Stimulated activated naive B cell treated with anti-CD40 and anti-IgM and Interleukin-4, amounts not matched to agents 10 μg/mL and 1 μg/mL and 100 μg/mL, for 72 hours (primary cell): ENCODE measurements around the gene ZNG1A.
"Not testable (repeated sequence)": the region's sequence is repeated elsewhere in the genome, so short reads cannot be mapped to it uniquely, and the experiment has no call there.

Experiments used
- ATAC-seq, 2 donors: fragments of 150-1000 bp; cut with Tn5 transposase; replicated peaks; 2 replicates each; pipeline ENCODE4 v1.10.0; 2021; ENCODE audit warnings: moderate library complexity in 1 of 2
- DNase-seq: peaks from one replicate; pipeline ENCODE4 v3.0.0; 2021
- H3K27ac Mint-ChIP-seq: one replicate; pipeline ENCODE4 v1.8.0; 2022; ENCODE audit warnings: mild to moderate bottlenecking, mixed read lengths
- H3K27me3 Mint-ChIP-seq, 2 donors: one replicate each; pipeline ENCODE4 v1.8.0; 2022; ENCODE audit warnings: mixed read lengths in 2 of 2
- H3K36me3 Mint-ChIP-seq, 2 donors: one replicate each; pipeline ENCODE4 v1.8.0; 2022; ENCODE audit warnings: mixed read lengths in 2 of 2, mild to moderate bottlenecking in 1 of 2
- H3K4me1 Mint-ChIP-seq, 2 donors: one replicate each; pipeline ENCODE4 v1.8.0; 2022; ENCODE audit warnings: mixed read lengths in 2 of 2, mild to moderate bottlenecking in 1 of 2
- H3K4me3 Mint-ChIP-seq, 2 donors: one replicate each; pipeline ENCODE4 v1.8.0; 2022; ENCODE audit warnings: mild to moderate bottlenecking in 2 of 2, mixed read lengths in 2 of 2, moderate library complexity in 1 of 2
- H3K9me3 Mint-ChIP-seq, 2 donors: one replicate each; pipeline ENCODE4 v1.8.0; 2022; ENCODE audit warnings: mixed read lengths in 2 of 2, mild to moderate bottlenecking in 1 of 2

ZNG1A gene

DNA sequence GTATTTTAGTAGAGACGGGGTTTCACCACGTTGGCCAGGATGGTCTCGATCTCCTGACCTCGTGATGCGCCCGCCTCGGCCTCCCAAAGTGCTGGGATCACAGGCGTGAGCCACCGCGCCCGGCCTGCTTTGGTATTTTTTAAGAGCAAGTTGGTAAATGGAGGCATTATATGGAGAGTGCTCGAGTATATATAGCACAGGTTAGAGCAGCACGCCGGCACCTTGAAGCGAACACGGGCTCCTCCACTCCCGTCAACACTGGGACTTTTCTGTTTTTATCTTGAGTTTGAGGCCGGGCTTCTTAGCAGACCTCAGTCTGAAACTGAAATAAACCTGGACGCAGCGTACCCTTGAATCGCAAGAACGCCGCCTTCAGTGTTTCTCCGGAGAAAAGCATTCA, 35.0 kb upstream of the ZNG1A start:
- not testable (repeated sequence) for DNase-seq, H3K27ac Mint-ChIP-seq, ATAC-seq, H3K27me3 Mint-ChIP-seq, H3K36me3 Mint-ChIP-seq, H3K9me3 Mint-ChIP-seq
- Mint-ChIP-seq H3K4me1 (peaks cover 14 to 20% of the 10 kb centered on the region in 2 donors), H3K4me3 (peak overlapping the region; percentile 87 to 89)

DNA sequence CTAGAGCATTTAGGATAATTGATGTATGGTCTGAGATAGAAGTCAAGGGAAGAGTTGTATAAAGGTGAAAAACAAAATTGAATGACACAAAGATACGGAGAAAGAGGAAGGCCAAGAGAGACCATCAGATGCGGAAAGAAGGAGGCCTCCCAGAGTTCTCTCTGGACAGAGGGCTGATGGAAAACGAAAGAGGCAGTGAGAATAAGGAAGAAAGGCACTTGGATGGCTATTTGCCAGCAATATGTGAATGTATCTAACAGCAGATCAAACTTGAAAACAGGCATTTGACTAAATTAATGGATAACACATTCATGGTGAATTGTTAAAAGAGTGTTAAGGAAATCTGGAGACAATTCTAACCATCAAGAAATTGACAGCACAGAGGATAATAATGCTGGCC, 33.4 kb upstream of the ZNG1A start:
- Mint-ChIP-seq H3K9me3 (no peaks in the 10 kb centered on the region), H3K27me3 (no peaks in the 10 kb centered on the region), H3K4me3 (no peak overlapping the region), H3K36me3 (peaks cover 0 to 3% of the 10 kb centered on the region in 2 donors), H3K27ac (no peak overlapping the region), H3K4me1 (peaks cover 12 to 16% of the 10 kb centered on the region in 2 donors)
- ATAC-seq (no peak), DNase-seq (no peak)

DNA sequence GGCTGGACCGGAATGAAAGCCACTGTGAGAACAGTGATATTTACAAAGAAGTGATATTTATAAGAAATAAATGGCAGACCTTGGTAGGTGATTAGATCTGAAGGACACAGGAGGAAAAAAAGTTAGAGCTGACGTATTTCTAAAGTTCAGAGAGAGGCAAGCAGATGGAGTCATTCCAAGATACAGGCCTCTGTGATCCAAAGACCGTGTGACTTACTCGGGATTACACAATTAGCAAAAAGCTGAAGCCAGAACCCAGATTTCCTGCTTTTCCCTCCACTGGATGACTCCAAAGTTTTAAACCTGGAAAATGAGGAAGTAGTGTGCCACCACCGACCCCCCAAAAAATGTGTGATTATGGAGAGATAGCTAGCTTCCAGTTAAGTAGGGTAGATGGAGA, 32.7 kb upstream of the ZNG1A start:
- H3K4me1 Mint-ChIP-seq: peaks cover 7 to 8% of the 10 kb centered on the region in 2 donors
- no peak overlapping the region for H3K4me3 Mint-ChIP-seq
- no peaks in the 10 kb centered on the region for H3K36me3 Mint-ChIP-seq
- no peaks in the 10 kb centered on the region for H3K27me3 Mint-ChIP-seq
- no peak for DNase-seq
- no peak for ATAC-seq
- no peak overlapping the region for H3K27ac Mint-ChIP-seq
- no peaks in the 10 kb centered on the region for H3K9me3 Mint-ChIP-seq

DNA sequence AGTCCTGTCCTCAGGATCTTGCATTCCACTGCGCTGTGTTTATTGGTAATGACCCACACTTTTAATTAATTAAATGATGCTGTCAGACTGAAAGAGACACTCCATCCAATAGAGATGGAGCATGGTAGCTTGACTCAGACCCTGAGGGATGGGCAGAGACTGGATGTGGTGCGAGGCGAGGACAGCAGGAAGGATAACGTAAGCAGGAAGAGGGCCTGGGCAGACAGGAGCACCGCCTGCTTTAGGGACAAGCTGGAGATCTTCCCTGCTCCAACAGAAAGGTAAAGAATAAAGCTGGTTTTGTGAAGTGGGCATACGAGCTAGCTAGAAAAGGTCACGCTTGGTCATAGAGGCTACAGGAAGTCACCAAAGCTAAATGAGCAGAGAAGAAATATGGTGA, 32.2 kb upstream of the ZNG1A start:
- H3K4me3 Mint-ChIP-seq: no peak overlapping the region

DNA sequence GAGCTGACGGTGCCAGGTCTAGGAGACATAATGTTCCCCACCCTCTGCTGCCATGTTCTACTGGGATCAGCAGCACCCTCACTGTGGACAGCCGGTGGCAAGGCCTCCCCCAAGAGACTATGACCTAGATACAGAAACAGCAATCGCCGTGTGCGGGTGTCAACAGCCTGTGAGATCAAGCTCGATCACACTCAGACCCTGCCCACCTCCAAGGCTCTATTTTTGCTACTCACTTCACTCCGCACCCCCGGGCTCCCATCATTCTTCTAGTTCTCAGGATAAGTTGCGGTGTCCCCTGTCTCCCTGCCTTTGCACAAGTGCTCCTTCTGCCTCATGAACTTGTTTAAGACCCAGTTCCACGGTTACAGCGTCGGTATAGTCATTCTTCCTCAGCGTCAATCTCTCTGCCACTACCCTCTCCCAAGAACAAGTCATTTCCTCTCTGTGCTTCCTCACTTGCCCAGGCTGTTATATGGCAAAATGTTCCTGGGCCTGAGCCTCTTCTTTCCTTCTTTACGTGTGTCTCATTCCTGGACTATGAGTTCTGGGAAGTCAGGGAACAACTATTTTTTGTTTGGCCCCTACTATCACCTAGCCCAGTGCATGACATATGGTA, 30.4 kb upstream of the ZNG1A start:
- H3K4me3 Mint-ChIP-seq: no peak overlapping the region
- peaks cover 0 to 4% of the 10 kb centered on the region in 2 donors for H3K4me1 Mint-ChIP-seq
- ATAC-seq (no peak), DNase-seq (no peak)
- no peaks in the 10 kb centered on the region for H3K9me3 Mint-ChIP-seq
- no peak overlapping the region for H3K27ac Mint-ChIP-seq
- no peaks in the 10 kb centered on the region for H3K27me3 Mint-ChIP-seq
- H3K36me3 Mint-ChIP-seq: no peaks in the 10 kb centered on the region

More for the DNA sequence above, 32.2 kb upstream of the ZNG1A start:
- DNase-seq (no peak), ATAC-seq (no peak)
- Mint-ChIP-seq H3K27ac (no peak overlapping the region), H3K4me1 (peaks cover 3 to 5% of the 10 kb centered on the region in 2 donors), H3K27me3 (no peaks in the 10 kb centered on the region), H3K36me3 (no peaks in the 10 kb centered on the region), H3K9me3 (no peaks in the 10 kb centered on the region)

DNA sequence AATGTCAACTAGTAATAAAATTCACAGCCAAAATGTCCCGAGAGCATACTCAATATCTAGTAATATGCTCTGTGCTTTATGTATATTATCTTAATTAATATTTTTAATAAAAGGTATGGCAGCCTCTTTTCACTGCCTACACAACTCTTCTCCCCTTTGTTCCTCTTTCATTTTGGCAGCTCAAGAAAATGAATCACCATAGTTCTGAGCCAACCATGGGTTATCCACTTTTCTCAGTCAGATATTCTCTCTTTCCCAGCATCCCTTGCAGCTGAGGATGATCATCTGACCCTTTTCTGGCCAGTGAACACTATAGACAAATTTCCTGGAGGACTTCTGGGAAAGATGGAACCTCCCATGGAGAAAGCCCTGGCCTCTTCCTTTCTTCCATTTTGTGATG, 27.6 kb upstream of the ZNG1A start:
- Mint-ChIP-seq H3K27ac (no peak overlapping the region), H3K4me1 (peaks cover 0 to 4% of the 10 kb centered on the region in 2 donors), H3K36me3 (no peaks in the 10 kb centered on the region), H3K9me3 (no peaks in the 10 kb centered on the region), H3K27me3 (no peaks in the 10 kb centered on the region), H3K4me3 (no peak overlapping the region)
- DNase-seq: no peak
- no peak for ATAC-seq

DNA sequence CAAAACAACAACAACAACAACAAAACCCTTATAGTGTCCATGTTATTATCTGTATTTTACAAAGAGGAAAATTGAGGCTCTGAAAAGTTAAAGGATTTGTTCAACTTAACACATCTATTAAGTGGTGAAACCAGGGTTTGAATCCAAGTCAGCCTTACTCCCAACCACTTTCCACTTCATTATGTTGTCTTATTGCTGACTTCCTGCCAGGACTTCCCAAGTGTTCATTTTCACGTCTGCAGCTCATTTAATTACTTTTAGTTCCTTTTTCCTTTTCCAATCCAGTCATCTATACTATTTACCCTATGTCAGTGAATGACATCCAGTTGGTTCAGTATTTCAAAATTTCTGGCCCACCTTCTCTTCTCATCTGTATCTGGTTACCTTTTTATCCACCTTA, 20.7 kb upstream of the ZNG1A start:
- H3K9me3 Mint-ChIP-seq, ATAC-seq, H3K4me3 Mint-ChIP-seq, DNase-seq, H3K4me1 Mint-ChIP-seq, H3K27me3 Mint-ChIP-seq, H3K27ac Mint-ChIP-seq, H3K36me3 Mint-ChIP-seq: not testable (repeated sequence)

DNA sequence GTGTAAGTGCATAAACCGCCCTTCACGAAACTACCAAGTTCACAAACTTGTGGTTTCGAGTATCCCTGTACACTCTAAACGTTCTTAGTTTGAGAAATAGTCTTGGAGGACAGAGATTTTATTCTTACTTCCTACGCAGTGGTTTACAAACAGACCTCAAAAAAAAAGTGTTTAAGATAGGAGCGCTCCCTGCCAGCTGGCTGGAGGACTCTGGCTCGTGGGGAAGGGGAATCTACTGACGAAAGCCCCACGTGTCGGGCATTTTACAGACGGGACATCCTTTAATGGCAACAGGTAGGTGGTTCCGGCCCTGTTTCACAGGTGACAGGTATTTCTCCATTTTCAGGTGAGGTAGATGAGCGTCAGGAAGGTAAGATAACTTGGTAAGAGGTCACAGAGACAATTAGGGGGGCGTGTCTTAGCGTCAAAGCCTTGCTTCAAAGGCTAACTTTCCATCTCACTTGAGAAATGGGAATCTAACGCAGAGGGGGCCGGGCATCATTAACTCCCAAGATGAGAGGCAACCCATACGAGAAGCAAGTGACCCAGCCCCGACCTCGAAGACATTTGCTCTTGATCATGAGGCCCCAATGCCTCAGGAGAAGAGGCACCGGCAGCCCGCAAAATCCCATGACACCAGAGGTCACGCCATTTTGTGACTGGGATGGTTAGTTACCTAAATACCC, 573 bp downstream of the ZNG1A start:
- H3K4me3 Mint-ChIP-seq: peak overlapping the region; percentile 80 to 81

DNA sequence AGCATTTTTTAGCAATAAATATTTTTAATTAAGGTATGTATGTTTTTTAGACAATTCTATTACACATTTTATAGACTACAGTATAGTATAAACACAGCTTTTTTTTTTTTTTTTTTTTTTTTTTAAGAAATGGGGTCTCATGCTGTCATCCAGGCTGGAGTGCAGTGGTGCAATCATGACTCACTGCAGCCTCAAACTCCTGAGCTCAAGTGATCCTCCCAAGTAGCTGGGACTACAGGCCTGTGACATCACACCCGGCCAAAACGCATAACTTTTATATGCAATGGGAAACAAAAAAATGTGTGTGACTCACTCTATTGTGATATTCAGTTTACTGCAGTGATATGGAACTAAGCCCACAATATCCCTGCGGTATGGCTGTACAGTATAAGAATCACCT, 9.1 kb downstream of the ZNG1A start:
- not testable (repeated sequence) for H3K27ac Mint-ChIP-seq, H3K4me3 Mint-ChIP-seq, H3K4me1 Mint-ChIP-seq, ATAC-seq, H3K9me3 Mint-ChIP-seq, H3K27me3 Mint-ChIP-seq, DNase-seq, H3K36me3 Mint-ChIP-seq

More for the DNA sequence above, 573 bp downstream of the ZNG1A start:
- ATAC-seq, H3K36me3 Mint-ChIP-seq, H3K9me3 Mint-ChIP-seq, H3K27me3 Mint-ChIP-seq, H3K4me1 Mint-ChIP-seq, DNase-seq: not testable (repeated sequence)
- peak overlapping the region; percentile 93 for H3K27ac Mint-ChIP-seq

DNA sequence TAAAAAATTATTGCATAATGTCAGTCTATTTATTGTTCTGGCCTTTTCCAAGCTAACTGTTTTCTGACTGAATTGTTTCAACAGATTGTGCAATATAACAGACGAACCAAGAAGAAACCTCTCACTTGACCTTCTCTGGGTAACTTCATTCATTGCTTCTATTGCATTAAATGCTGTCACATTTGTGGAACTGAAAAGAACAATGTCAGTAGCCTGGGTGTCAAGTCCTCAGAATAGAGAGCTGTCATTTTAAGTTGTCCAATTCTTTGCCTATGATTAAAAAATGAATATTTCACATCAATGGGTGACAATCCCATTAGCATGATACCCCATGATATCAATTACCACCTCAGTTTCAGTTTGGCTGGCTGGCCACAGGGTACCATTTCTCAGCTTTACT, 19.0 kb downstream of the ZNG1A start:
- not testable (repeated sequence) for H3K4me3 Mint-ChIP-seq, H3K9me3 Mint-ChIP-seq, ATAC-seq, H3K4me1 Mint-ChIP-seq, H3K36me3 Mint-ChIP-seq, H3K27me3 Mint-ChIP-seq, DNase-seq, H3K27ac Mint-ChIP-seq

DNA sequence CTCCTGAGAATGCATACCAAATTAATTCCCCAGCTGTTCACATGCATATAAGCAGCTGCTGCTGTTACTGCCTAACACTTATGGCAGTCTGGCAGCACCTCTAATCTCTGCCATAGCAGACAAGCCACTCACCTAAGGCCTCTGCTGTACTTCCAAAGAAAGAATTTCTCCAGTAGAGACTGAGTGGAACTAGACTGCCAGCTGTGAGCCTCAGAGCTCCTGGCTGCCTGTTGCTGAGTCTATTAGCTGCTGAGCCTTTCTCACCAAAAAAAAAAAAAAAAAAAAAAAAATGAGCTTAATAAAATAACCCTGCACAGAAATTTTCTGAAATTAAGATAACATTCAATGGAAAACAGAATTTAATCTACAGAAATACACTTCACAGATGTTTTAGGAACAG, 27.7 kb downstream of the ZNG1A start:
- H3K4me1 Mint-ChIP-seq, H3K4me3 Mint-ChIP-seq, DNase-seq, H3K9me3 Mint-ChIP-seq, H3K36me3 Mint-ChIP-seq, H3K27me3 Mint-ChIP-seq, ATAC-seq, H3K27ac Mint-ChIP-seq: not testable (repeated sequence)

DNA sequence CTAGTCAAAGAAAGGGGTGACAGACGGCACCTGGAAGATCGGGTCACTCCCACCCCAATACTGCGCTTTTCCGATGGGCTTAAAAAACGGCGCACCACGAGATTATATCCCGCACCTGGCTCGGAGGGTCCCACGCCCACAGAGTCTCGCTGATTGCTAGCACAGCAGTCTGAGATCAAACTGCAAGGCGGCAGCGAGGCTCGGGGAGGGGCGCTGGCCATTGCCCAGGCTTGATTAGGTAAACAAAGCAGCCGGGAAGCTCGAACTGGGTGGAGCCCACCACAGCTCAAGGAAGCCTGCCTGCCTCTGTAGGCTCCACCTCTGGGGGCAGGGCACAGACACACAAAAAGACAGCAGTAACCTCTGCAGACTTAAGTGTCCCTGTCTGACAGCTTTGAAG, 39.0 kb downstream of the ZNG1A start:
- H3K4me3 Mint-ChIP-seq, H3K27me3 Mint-ChIP-seq, ATAC-seq, H3K27ac Mint-ChIP-seq, DNase-seq, H3K4me1 Mint-ChIP-seq, H3K9me3 Mint-ChIP-seq: not testable (repeated sequence)
- H3K36me3 Mint-ChIP-seq: peaks cover 8 to 17% of the 10 kb centered on the region in 2 donors

DNA sequence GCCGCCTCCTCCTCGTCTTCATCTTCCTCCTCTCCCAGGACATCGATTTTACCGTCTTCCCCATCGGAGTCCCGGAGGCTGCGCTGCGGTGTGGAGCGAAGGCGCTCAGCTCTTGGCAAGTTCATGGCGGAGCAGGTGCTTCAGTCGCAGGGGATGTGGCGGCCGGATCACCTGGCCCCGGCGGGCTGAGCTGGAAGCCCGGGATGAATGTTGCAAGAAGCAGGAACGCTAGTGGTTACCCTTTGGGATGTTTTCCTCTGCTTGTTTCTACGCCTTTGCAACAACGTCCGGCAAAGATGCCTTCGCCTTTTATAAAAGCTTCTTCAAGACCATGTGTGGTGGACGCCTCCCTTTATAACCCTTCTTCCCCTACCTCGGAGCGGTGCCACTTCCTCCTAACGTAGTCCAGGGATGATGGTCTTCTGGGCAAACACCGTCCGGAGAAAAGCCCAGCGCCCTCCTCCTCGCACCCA, 60.8 kb downstream of the ZNG1A start, which contains the start of gene FOXD4:
TSS of gene FOXD4 (minus strand) at position 423 of the 473 bp plus-strand sequence. CDS start at position 125, 298 bp downstream.
- not testable (repeated sequence) for ATAC-seq, DNase-seq, H3K9me3 Mint-ChIP-seq, H3K36me3 Mint-ChIP-seq
- Mint-ChIP-seq H3K27ac (peak within 1 kb of the TSS; percentile 81), H3K4me1 (peaks cover 20 to 33% of the 10 kb centered on the region in 2 donors), H3K4me3 (peak within 1 kb of the TSS; percentile 78 to 81), H3K27me3 (peaks cover 19 to 44% of the 10 kb centered on the region in 2 donors)

DNA sequence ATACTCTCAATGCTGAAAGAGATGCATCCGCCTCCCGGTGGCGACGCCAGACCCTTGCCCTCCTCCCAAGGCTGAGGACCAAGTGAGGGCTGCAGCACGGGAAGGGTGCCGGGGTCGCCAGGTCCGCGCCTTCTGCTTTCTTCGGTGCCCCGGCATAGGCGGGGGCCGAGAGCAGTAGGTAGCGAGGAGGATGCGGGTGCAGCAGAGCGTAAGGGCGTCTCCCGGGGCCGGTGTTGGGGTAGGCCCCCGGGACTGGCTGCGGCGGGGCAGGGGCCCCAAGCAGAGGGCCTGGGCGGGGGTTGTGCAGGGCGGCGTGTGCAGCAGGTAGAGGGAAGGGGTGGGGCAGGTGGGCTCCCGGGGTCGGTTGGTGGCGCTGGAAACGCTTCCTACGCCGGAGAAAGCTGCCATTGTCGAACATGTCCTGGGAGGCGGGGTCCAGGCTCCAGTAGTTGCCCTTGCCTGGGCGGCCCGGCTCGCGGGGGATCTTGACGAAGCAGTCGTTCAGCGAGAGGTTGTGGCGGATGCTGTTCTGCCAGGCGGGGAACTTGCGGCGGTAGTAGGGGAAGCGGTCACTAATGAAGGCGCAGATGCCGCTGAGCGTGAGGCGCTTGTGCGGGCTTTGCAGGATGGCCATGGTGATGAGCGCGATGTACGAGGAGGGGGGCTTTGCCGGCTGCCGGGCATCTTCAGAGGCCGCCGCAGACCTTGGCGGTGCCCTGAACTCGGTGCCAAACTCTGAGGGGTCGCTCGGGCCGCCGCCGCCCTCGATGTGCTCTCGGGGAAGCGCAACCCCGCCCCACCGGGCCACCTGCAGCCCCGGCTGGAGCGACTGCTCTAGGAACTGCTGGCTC, 61.5 kb downstream of the ZNG1A start:
- peak overlapping the region; percentile 47 for H3K27ac Mint-ChIP-seq
- DNase-seq: peak; percentile 29
- ATAC-seq, H3K36me3 Mint-ChIP-seq, H3K9me3 Mint-ChIP-seq: not testable (repeated sequence)
- H3K27me3 Mint-ChIP-seq: peaks cover 19 to 44% of the 10 kb centered on the region in 2 donors
- H3K4me3 Mint-ChIP-seq: peak overlapping the region; percentile 78 to 81
- H3K4me1 Mint-ChIP-seq: peaks cover 20 to 33% of the 10 kb centered on the region in 2 donors
